Measurements from ENCODE around the gene CANT1.

CANT1 gene

GRCh38 chr17:79046916-79047280 lies 37.3 kb upstream of the CANT1 start:
- H3K27me3 ChIP-seq (ENCODE audit: insufficient read depth, low read length) = no peaks in the 10 kb centered on the region
- H3K36me3 ChIP-seq (ENCODE audit: control insufficient read depth in 1 of 2, insufficient read depth in 2 of 2, low read length in 2 of 2) = no peaks in the 10 kb centered on the region
- no peak overlapping the region for H3K27ac ChIP-seq (ENCODE audit: low read depth, low read length)
- no peak overlapping the region for H3K4ac ChIP-seq (ENCODE audit: low read depth, low read length)
- H2AK5ac ChIP-seq (ENCODE audit: low read length) = no peak overlapping the region
- no peak overlapping the region for H3K14ac ChIP-seq (ENCODE audit: low read length)
- no peak overlapping the region for H4K91ac ChIP-seq (ENCODE audit: low read depth, low read length)
- no peak overlapping the region for H2BK5ac ChIP-seq (ENCODE audit: low read depth, low read length, poor library complexity)
- DNase-seq = no peak
- no peak overlapping the region for H3K9ac ChIP-seq (ENCODE audit: low read length)
- no CpG with 5 or more reads among the region's 15 CpGs for WGBS (ENCODE audit: extremely low coverage, insufficient coverage, insufficient read length)
- no peak overlapping the region for H2AFZ ChIP-seq (ENCODE audit: insufficient read depth, low read length, poor library complexity)
- no peak overlapping the region for H4K12ac ChIP-seq (ENCODE audit: low read depth, low read length)
- H3K18ac ChIP-seq (ENCODE audit: low read length) = no peak overlapping the region
- H3K4me2 ChIP-seq (ENCODE audit: low read length) = no peak overlapping the region
- H3K4me3 ChIP-seq (ENCODE audit: low read depth, low read length) = no peak overlapping the region
- no peak overlapping the region for H2BK120ac ChIP-seq (ENCODE audit: insufficient read depth, low read length, poor library complexity)
- H3K79me2 ChIP-seq (ENCODE audit: control insufficient read depth, insufficient read depth, low read length, poor library complexity) = no peaks in the 10 kb centered on the region
- peaks cover 10% of the 10 kb centered on the region for H3K9me3 ChIP-seq (ENCODE audit: insufficient read depth, low read depth, low read length)
- no peak overlapping the region for H3K23ac ChIP-seq (ENCODE audit: low read length)
- no peak overlapping the region for H4K8ac ChIP-seq (ENCODE audit: low read depth, low read length)
- H2BK12ac ChIP-seq (ENCODE audit: low read length) = no peak overlapping the region
- H3K4me1 ChIP-seq (ENCODE audit: control insufficient read depth in 1 of 2, insufficient read depth in 2 of 2, low read length in 2 of 2) = no peaks in the 10 kb centered on the region
- no peaks in the 10 kb centered on the region for H3K79me1 ChIP-seq (ENCODE audit: low read length)

GRCh38 chr17:79046197-79046915 lies 36.8 kb upstream of the CANT1 start:
- Histone ChIP-seq H2BK12ac (ENCODE audit: low read length) (no peak overlapping the region), H2BK5ac (ENCODE audit: low read depth, low read length, poor library complexity) (no peak overlapping the region), H3K4me2 (ENCODE audit: low read length) (no peak overlapping the region), H3K9ac (ENCODE audit: low read length) (no peak overlapping the region), H4K12ac (ENCODE audit: low read depth, low read length) (no peak overlapping the region), H3K23ac (ENCODE audit: low read length) (no peak overlapping the region), H4K91ac (ENCODE audit: low read depth, low read length) (no peak overlapping the region), H3K18ac (ENCODE audit: low read length) (no peak overlapping the region), H3K36me3 (ENCODE audit: control insufficient read depth in 1 of 2, insufficient read depth in 2 of 2, low read length in 2 of 2) (no peaks in the 10 kb centered on the region), H2AK5ac (ENCODE audit: low read length) (no peak overlapping the region), H2BK120ac (ENCODE audit: insufficient read depth, low read length, poor library complexity) (no peak overlapping the region), H2AFZ (ENCODE audit: insufficient read depth, low read length, poor library complexity) (no peak overlapping the region), H3K4me1 (ENCODE audit: control insufficient read depth in 1 of 2, insufficient read depth in 2 of 2, low read length in 2 of 2) (no peaks in the 10 kb centered on the region), H3K79me1 (ENCODE audit: low read length) (no peaks in the 10 kb centered on the region), H3K79me2 (ENCODE audit: control insufficient read depth, insufficient read depth, low read length, poor library complexity) (no peaks in the 10 kb centered on the region), H3K4ac (ENCODE audit: low read depth, low read length) (no peak overlapping the region), H3K27me3 (ENCODE audit: insufficient read depth, low read length) (no peaks in the 10 kb centered on the region), H3K9me3 (ENCODE audit: insufficient read depth, low read depth, low read length) (peaks cover 10% of the 10 kb centered on the region), H3K4me3 (ENCODE audit: low read depth, low read length) (no peak overlapping the region), H3K27ac (ENCODE audit: low read depth, low read length) (no peak overlapping the region), H3K14ac (ENCODE audit: low read length) (no peak overlapping the region), H4K8ac (ENCODE audit: low read depth, low read length) (no peak overlapping the region)
- WGBS (ENCODE audit: extremely low coverage, insufficient coverage, insufficient read length) = no CpG with 5 or more reads among the region's 25 CpGs
- DNase-seq = no peak

DNA sequence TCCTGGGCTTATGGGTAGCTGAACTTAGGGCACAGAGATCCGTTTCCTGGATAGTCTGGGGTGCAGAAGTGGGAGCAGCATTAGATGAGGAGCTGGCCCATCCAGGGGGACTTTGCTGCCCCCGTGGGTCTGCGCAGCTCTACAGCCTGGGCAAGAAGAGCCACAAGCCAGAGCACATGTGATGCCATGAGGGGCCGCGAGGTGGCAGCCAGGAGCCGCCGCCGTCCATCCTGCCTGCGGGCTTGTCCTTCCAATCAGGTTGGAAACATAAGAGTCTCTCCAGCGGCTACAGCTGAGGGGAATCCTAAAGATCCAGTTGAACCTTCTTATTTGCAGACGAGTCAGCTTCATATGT lies 36.3 kb upstream of the CANT1 start:
- Histone ChIP-seq H4K8ac (ENCODE audit: low read depth, low read length) (no peak overlapping the region), H3K27me3 (ENCODE audit: insufficient read depth, low read length) (no peaks in the 10 kb centered on the region), H3K79me1 (ENCODE audit: low read length) (no peaks in the 10 kb centered on the region), H2BK12ac (ENCODE audit: low read length) (no peak overlapping the region), H3K79me2 (ENCODE audit: control insufficient read depth, insufficient read depth, low read length, poor library complexity) (no peaks in the 10 kb centered on the region), H3K4ac (ENCODE audit: low read depth, low read length) (no peak overlapping the region), H3K9ac (ENCODE audit: low read length) (no peak overlapping the region), H3K9me3 (ENCODE audit: insufficient read depth, low read depth, low read length) (peaks cover 10% of the 10 kb centered on the region), H4K12ac (ENCODE audit: low read depth, low read length) (no peak overlapping the region), H2BK120ac (ENCODE audit: insufficient read depth, low read length, poor library complexity) (no peak overlapping the region), H3K23ac (ENCODE audit: low read length) (no peak overlapping the region), H2AFZ (ENCODE audit: insufficient read depth, low read length, poor library complexity) (no peak overlapping the region), H4K91ac (ENCODE audit: low read depth, low read length) (no peak overlapping the region), H3K4me3 (ENCODE audit: low read depth, low read length) (no peak overlapping the region), H3K27ac (ENCODE audit: low read depth, low read length) (no peak overlapping the region), H3K18ac (ENCODE audit: low read length) (no peak overlapping the region), H3K4me1 (ENCODE audit: control insufficient read depth in 1 of 2, insufficient read depth in 2 of 2, low read length in 2 of 2) (no peaks in the 10 kb centered on the region), H3K14ac (ENCODE audit: low read length) (no peak overlapping the region), H2AK5ac (ENCODE audit: low read length) (no peak overlapping the region), H3K36me3 (ENCODE audit: control insufficient read depth in 1 of 2, insufficient read depth in 2 of 2, low read length in 2 of 2) (no peaks in the 10 kb centered on the region), H3K4me2 (ENCODE audit: low read length) (no peak overlapping the region), H2BK5ac (ENCODE audit: low read depth, low read length, poor library complexity) (no peak overlapping the region)
- no CpG with 5 or more reads among the region's 11 CpGs for WGBS (ENCODE audit: extremely low coverage, insufficient coverage, insufficient read length)
- peak; percentile 78 to 86 for DNase-seq

DNA sequence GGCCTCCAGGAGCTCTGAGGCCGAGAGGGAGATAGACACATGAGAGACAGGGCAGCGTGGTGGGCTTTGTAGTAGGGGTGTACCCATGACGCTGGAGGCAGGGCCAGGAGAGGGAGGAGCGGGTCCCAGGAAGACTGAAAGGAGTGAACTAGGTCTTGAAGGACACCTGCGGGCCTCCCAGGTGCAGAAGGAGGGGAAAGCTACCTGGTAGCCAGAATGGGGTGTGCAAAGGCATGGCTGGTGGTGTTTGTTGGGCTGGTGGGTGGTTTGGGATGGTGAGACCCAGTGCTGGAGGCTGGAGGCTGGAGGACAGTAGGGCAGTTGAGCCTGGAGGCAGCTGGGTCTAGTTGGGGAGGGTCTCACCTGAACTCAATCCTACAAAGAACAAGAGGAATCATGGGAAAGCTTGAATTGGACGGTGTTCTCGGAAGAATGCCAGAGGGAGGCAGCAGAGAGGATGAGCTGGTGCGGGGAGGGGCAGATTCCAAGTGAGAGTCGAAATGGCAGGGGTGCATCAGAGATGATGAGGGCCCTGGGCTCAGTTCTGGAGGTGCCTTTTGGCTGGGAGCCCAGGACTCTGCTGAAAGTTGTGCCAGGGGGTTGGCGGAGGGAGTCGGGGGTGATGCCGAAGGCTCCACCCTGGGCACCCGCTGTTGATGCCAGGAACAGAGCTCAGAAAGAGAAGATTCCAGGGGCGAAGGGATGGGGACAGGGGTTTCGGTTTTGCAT lies 35.6 kb upstream of the CANT1 start:
- WGBS (ENCODE audit: extremely low coverage, insufficient coverage, insufficient read length) = no CpG with 5 or more reads among the region's 15 CpGs
- Histone ChIP-seq H2AFZ (ENCODE audit: insufficient read depth, low read length, poor library complexity) (no peak overlapping the region), H2AK5ac (ENCODE audit: low read length) (no peak overlapping the region), H2BK120ac (ENCODE audit: insufficient read depth, low read length, poor library complexity) (no peak overlapping the region), H3K9ac (ENCODE audit: low read length) (no peak overlapping the region), H4K91ac (ENCODE audit: low read depth, low read length) (no peak overlapping the region), H3K79me1 (ENCODE audit: low read length) (no peaks in the 10 kb centered on the region), H3K4ac (ENCODE audit: low read depth, low read length) (no peak overlapping the region), H3K9me3 (ENCODE audit: insufficient read depth, low read depth, low read length) (peaks cover 10% of the 10 kb centered on the region), H4K8ac (ENCODE audit: low read depth, low read length) (no peak overlapping the region), H2BK5ac (ENCODE audit: low read depth, low read length, poor library complexity) (no peak overlapping the region), H4K12ac (ENCODE audit: low read depth, low read length) (no peak overlapping the region), H3K18ac (ENCODE audit: low read length) (no peak overlapping the region), H3K27ac (ENCODE audit: low read depth, low read length) (no peak overlapping the region), H3K23ac (ENCODE audit: low read length) (no peak overlapping the region), H3K4me3 (ENCODE audit: low read depth, low read length) (no peak overlapping the region), H3K36me3 (ENCODE audit: control insufficient read depth in 1 of 2, insufficient read depth in 2 of 2, low read length in 2 of 2) (no peaks in the 10 kb centered on the region), H3K4me1 (ENCODE audit: control insufficient read depth in 1 of 2, insufficient read depth in 2 of 2, low read length in 2 of 2) (no peaks in the 10 kb centered on the region), H3K4me2 (ENCODE audit: low read length) (no peak overlapping the region), H3K14ac (ENCODE audit: low read length) (no peak overlapping the region), H2BK12ac (ENCODE audit: low read length) (no peak overlapping the region), H3K79me2 (ENCODE audit: control insufficient read depth, insufficient read depth, low read length, poor library complexity) (no peaks in the 10 kb centered on the region), H3K27me3 (ENCODE audit: insufficient read depth, low read length) (no peaks in the 10 kb centered on the region)
- no peak for DNase-seq
